K562 (cell line): ENCODE results near the gene NR1D1. TPM values are rescaled to one million over a fixed set of nuclear protein-coding genes. Genes with fewer than 3 reads are reported as not detected.

Experiments used
- AFF4 ChIP-seq: sonication (generic); formaldehyde crosslinking; IDR thresholded peaks from 2 replicates; pipeline ENCODE4 v1.8.0; 2023; ENCODE audit warnings: mild to moderate bottlenecking, missing genetic modification reagents
- CHD2 ChIP-seq: IDR thresholded peaks from 2 replicates; pipeline ENCODE4 v1.6.1; 2011; ENCODE audit warnings: low read depth, low read length
- GABPA ChIP-seq: fragments of 200-800 bp; sonication (Bioruptor generic); conservative IDR thresholded peaks from 2 replicates; pipeline ENCODE4 v1.6.1; 2016; ENCODE audit warnings: low read depth, missing genetic modification characterization, missing compliant biosample characterization
- RBBP5 ChIP-seq: fragments of 200-600 bp; sonication (generic); IDR thresholded peaks from 2 replicates; pipeline ENCODE4 v1.6.1; 2012; ENCODE audit warnings: borderline replicate concordance, mild to moderate bottlenecking, low read length, control low read depth, inconsistent platforms; ENCODE audit not compliant: insufficient read depth, poor library complexity, severe bottlenecking
- RBM22 ChIP-seq: fragments of 200-400 bp; formaldehyde crosslinking; IDR thresholded peaks from 2 replicates; pipeline ENCODE4 v1.6.1; 2018; ENCODE audit warnings: low read length, low read depth; ENCODE audit not compliant: poor library complexity, severe bottlenecking
- RBM39 ChIP-seq: fragments of 200-400 bp; formaldehyde crosslinking; optimal IDR thresholded peaks from 2 replicates; pipeline ENCODE3; 2018; ENCODE audit warnings: low read depth, low read length
- SIN3A ChIP-seq, 2 experiments: fragments of 150-350 bp in 1 of 2; IDR thresholded peaks; 2 replicates each; pipeline ENCODE4 v1.6.1; 2011 to 2016; ENCODE audit warnings: borderline replicate concordance in 2 of 2, low read depth in 2 of 2, low read length in 2 of 2, mild to moderate bottlenecking in 2 of 2, moderate library complexity in 2 of 2; ENCODE audit not compliant: control insufficient read depth in 1 of 2
- TARDBP ChIP-seq: fragments of 450-650 bp; IDR thresholded peaks from 2 replicates; pipeline ENCODE4 v1.6.1; 2016
- polyA plus RNA-seq, 8 experiments: library from polyadenylated mRNA; depleted of rRNA in 4 of 8; stranded (reverse) in 5 of 8; unstranded in 3 of 8; fragments of >200 nt; fragmentation: Nextera tagmentation in 2 of 8; fragmentation: Illumina TruSeq in 1 of 8; extraction: Ambion mirVana in 2 of 8; extraction: Trizol in 1 of 8; gene quantifications; 2 replicates each; pipeline versions ENCODE4 v1.2.1 to v1.2.3, GENCODE V29; 2011 to 2014; ENCODE audit warnings: inconsistent platforms in 1 of 8, missing spikeins in 1 of 8
- total RNA-seq, 7 experiments: library from RNA; depleted of rRNA in 6 of 7; stranded (reverse); fragments of >200 nt in 6 of 7; fragmentation: Illumina TruSeq in 2 of 7; extraction: Trizol in 2 of 7; gene quantifications; 2 replicates each; pipeline versions ENCODE4 v1.2.1 to v1.2.3, GENCODE V29; 2011 to 2021; ENCODE audit warnings: low replicate concordance in 1 of 7
- TF ChIP-seq, protein P1 (sequence below), 2 experiments: IDR thresholded peaks; 2 replicates each; pipeline ENCODE4 v1.6.1; 2012; ENCODE audit warnings: improper control_type of control experiment in 2 of 2, low read depth in 2 of 2, low read length in 2 of 2, borderline replicate concordance in 1 of 2

NR1D1 gene
- total and polyA plus RNA-seq, 9 of the 15 experiments (the other 6 are each of a cell fraction or from before 2014, with no cell fraction given) = 0.25 to 7.7 (median 0.65) TPM

- TF ChIP-seq AFF4 (CRISPR knock-in tag) (no peak), TARDBP (no peak), CHD2 (no peak), SIN3A (IDR thresholded peaks at IDR 0.05; ENCODE audit: borderline replicate concordance in 2 of 2, control insufficient read depth in 1 of 2, low read depth in 2 of 2, low read length in 2 of 2) (no peak), GABPA (no peak), RBM39 (no peak), RBBP5 (no peak), RBM22 (no peak)
- TF ChIP-seq, protein P1, sequence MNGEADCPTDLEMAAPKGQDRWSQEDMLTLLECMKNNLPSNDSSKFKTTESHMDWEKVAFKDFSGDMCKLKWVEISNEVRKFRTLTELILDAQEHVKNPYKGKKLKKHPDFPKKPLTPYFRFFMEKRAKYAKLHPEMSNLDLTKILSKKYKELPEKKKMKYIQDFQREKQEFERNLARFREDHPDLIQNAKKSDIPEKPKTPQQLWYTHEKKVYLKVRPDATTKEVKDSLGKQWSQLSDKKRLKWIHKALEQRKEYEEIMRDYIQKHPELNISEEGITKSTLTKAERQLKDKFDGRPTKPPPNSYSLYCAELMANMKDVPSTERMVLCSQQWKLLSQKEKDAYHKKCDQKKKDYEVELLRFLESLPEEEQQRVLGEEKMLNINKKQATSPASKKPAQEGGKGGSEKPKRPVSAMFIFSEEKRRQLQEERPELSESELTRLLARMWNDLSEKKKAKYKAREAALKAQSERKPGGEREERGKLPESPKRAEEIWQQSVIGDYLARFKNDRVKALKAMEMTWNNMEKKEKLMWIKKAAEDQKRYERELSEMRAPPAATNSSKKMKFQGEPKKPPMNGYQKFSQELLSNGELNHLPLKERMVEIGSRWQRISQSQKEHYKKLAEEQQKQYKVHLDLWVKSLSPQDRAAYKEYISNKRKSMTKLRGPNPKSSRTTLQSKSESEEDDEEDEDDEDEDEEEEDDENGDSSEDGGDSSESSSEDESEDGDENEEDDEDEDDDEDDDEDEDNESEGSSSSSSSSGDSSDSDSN (IDR thresholded peaks at IDR 0.05; ENCODE audit: borderline replicate concordance in 1 of 2, low read depth in 2 of 2, low read length in 2 of 2) = no peak
Measured at GRCh38 chr17:40097087-40097486, 3.3 kb downstream of the NR1D1 start (continued).
